ENCODE data around the gene RASGEF1C.

DNA sequence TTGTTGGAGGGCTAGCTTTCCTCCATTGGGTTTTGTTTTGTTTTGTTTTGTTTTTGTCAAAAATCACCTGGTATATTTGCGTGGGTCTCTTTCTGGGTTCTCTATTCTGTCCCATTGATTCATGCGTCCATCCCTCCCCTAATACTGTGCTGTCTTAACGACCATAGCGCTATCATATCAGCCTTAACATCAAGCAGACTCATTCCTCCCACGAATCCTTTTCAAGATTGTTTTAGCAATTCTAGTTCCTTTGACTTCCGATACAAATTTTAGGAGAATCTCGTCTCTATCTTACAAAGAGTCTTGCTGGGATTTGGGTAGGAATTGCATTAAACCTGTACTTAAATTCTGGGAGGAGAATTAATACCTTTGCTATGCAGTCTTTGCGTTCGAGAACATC is 106.4 kb downstream of the RASGEF1C start:
- TF ChIP-seq ZNF792 (tag by site-specific recombination; IDR thresholded peaks at IDR 0.05) (no peak), PBX3 (CRISPR knock-in tag; IDR thresholded peaks at IDR 0.05) (no peak)
- TF ChIP-seq, protein P1, sequence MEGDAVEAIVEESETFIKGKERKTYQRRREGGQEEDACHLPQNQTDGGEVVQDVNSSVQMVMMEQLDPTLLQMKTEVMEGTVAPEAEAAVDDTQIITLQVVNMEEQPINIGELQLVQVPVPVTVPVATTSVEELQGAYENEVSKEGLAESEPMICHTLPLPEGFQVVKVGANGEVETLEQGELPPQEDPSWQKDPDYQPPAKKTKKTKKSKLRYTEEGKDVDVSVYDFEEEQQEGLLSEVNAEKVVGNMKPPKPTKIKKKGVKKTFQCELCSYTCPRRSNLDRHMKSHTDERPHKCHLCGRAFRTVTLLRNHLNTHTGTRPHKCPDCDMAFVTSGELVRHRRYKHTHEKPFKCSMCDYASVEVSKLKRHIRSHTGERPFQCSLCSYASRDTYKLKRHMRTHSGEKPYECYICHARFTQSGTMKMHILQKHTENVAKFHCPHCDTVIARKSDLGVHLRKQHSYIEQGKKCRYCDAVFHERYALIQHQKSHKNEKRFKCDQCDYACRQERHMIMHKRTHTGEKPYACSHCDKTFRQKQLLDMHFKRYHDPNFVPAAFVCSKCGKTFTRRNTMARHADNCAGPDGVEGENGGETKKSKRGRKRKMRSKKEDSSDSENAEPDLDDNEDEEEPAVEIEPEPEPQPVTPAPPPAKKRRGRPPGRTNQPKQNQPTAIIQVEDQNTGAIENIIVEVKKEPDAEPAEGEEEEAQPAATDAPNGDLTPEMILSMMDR (tag by site-specific recombination; IDR thresholded peaks at IDR 0.05): no peak
- TF ChIP-seq, protein P2, sequence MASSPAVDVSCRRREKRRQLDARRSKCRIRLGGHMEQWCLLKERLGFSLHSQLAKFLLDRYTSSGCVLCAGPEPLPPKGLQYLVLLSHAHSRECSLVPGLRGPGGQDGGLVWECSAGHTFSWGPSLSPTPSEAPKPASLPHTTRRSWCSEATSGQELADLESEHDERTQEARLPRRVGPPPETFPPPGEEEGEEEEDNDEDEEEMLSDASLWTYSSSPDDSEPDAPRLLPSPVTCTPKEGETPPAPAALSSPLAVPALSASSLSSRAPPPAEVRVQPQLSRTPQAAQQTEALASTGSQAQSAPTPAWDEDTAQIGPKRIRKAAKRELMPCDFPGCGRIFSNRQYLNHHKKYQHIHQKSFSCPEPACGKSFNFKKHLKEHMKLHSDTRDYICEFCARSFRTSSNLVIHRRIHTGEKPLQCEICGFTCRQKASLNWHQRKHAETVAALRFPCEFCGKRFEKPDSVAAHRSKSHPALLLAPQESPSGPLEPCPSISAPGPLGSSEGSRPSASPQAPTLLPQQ (tag by site-specific recombination; IDR thresholded peaks at IDR 0.05): no peak
